Measurements from ENCODE around the gene PDE1C.

PDE1C gene

DNA sequence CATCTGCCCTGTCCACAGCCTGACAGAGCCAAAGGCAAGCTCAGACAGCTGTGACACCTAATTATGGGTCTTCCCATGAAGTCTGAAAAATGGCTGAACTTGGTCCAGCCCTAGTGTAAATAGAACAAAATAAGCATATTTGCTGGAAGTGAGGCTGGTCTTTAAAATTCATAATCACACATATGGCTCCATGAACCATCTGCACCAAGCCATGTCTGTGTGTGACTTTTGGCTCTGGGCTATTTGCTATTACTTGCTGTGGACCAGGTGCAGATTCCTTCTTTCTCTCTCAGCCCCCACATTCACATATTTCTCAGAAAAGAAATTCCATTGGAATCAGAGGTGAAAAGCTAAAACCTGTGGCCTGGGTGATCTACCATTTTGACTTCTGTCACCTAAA is 175.9 kb downstream of the PDE1C start:
- DNase-seq (ENCODE audit: extremely low read depth, low read depth), result no peak
- TF ChIP-seq CTCF (IDR thresholded peaks at IDR 0.05; ENCODE audit: low read depth, low read length), result no peak

DNA sequence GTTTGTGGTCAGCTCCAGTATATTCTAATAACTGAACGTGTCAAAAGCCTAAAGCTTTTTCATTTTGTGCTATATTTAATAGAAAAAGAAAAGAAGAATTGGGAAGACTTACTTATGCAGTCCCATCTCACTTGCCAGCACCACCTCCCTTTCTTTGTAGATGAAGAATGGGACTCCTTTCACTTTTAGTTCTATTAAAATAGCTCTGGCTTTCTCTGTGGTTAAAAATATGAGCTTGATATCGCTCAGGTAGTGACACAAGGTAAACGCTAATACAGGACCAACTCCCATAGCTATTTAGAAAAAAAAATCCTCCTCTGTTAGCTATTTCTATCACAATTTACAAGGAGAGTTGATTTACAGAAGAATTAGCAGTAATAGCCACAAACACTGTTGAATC is 176.8 kb downstream of the PDE1C start:
- TF ChIP-seq CTCF (IDR thresholded peaks at IDR 0.05; ENCODE audit: low read depth, low read length), result no peak
- no peak for DNase-seq (ENCODE audit: extremely low read depth, low read depth)

GRCh38 chr7:31892099-31892829 is 177.9 kb downstream of the PDE1C start:
- TF ChIP-seq CTCF (IDR thresholded peaks at IDR 0.05; ENCODE audit: low read depth, low read length), result no peak
- no peak for DNase-seq (ENCODE audit: extremely low read depth, low read depth)

GRCh38 chr7:31890766-31891165 is 179.4 kb downstream of the PDE1C start:
- DNase-seq (ENCODE audit: extremely low read depth, low read depth), result no peak

GRCh38 chr7:31890198-31890597 is 180.0 kb downstream of the PDE1C start:
- DNase-seq (ENCODE audit: extremely low read depth, low read depth), result no peak
- no peak for TF ChIP-seq CTCF (IDR thresholded peaks at IDR 0.05; ENCODE audit: low read depth, low read length)

More at GRCh38 chr7:31890766-31891165, 179.4 kb downstream of the PDE1C start:
- TF ChIP-seq CTCF (IDR thresholded peaks at IDR 0.05; ENCODE audit: low read depth, low read length), result no peak

DNA sequence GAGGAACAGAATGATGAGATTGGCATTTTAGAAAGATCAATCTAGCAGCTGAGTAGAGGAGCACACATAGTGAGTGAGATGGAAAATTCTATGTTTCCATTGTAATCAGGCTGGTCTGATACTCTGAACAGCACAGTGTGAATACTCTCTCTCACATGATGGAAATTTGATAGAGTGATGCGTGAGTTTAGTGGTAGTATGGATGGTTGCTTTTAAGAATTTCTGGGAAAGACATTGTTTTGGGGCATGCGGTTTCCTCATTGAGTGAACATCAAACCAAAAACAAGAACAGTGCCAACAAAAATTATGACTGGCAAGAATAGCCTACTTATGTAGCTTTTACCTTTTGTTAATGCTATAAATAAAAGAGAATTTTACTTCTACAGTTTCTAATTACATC is 183.2 kb downstream of the PDE1C start:
- TF ChIP-seq CTCF (IDR thresholded peaks at IDR 0.05; ENCODE audit: low read depth, low read length), result no peak
- DNase-seq (ENCODE audit: extremely low read depth, low read depth), result no peak

- no peak for DNase-seq (ENCODE audit: extremely low read depth, low read depth)
- no peak for TF ChIP-seq CTCF (IDR thresholded peaks at IDR 0.05; ENCODE audit: low read depth, low read length)
These were observed 185.0 kb downstream of the PDE1C start for GRCh38 chr7:31885171-31885570.

Data from AG09319 (cell line).